H1 (cell line): ENCODE measurements around the gene TMEM51. TPM values are rescaled to one million over a fixed set of nuclear protein-coding genes. Genes with fewer than 3 reads are reported as not detected.

Source experiments
- CTCF ChIA-PET: fragments of 300-600 bp; sonication (Branson Sonifier 250); formaldehyde crosslinking; loops from one replicate; lab custom pipeline; 2021; ENCODE audit not compliant: partially characterized antibody; lab: Charles Lee
- POLR2A ChIA-PET: fragments of 300-600 bp; sonication (Branson Sonifier 250); formaldehyde crosslinking; loops from one replicate; lab custom pipeline; 2021; ENCODE audit warnings: inconsistent platforms; ENCODE audit not compliant: partially characterized antibody; lab: Charles Lee
- DNase-seq, 2 experiments: peaks; one replicate each; pipeline versions ENCODE4 v3.0.0 to v3.0.0-alpha.2; 2010 to 2022; ENCODE audit warnings: low spot score in 2 of 2, low read depth in 1 of 2, mixed read lengths in 1 of 2
- FAIRE-seq: peaks from 2 replicates; lab custom pipeline; 2011; peaks lifted over from hg19 to GRCh38; lab: Jason Lieb, UNC
- H2AFZ ChIP-seq: 2 replicates; pipeline ENCODE4 v1.8.1; 2012; ENCODE audit warnings: low read length, inconsistent platforms
- H2AK5ac ChIP-seq: 2 replicates; pipeline ENCODE4 v1.6.1; 2013; ENCODE audit warnings: low read depth, low read length
- H2BK120ac ChIP-seq: replicated peaks from 2 replicates; pipeline ENCODE3; 2013; ENCODE audit warnings: low read depth, low read length, inconsistent platforms
- H2BK12ac ChIP-seq: 2 replicates; pipeline ENCODE4 v1.6.1; 2013; ENCODE audit warnings: low read depth, low read length
- H2BK15ac ChIP-seq: 2 replicates; pipeline ENCODE4 v1.6.1; 2013; ENCODE audit warnings: low read length
- H2BK20ac ChIP-seq: 2 replicates; pipeline ENCODE4 v1.6.1; 2013; ENCODE audit warnings: low read length
- H2BK5ac ChIP-seq: 2 replicates; pipeline ENCODE4 v1.6.1; 2013; ENCODE audit warnings: low read depth, low read length
- H3K14ac ChIP-seq: 2 replicates; pipeline ENCODE4 v1.6.1; 2013; ENCODE audit warnings: inconsistent platforms; ENCODE audit not compliant: insufficient read length
- H3K18ac ChIP-seq: 2 replicates; pipeline ENCODE4 v1.6.1; 2013; ENCODE audit warnings: low read length; ENCODE audit errors: extremely low read depth
- H3K23ac ChIP-seq: 2 replicates; pipeline ENCODE4 v1.6.1; 2013; ENCODE audit warnings: inconsistent platforms; ENCODE audit not compliant: insufficient read length
- H3K23me2 ChIP-seq: 2 replicates; pipeline ENCODE4 v1.6.1; 2013; ENCODE audit warnings: low read depth, low read length
- H3K27ac ChIP-seq: 2 replicates; pipeline ENCODE4 v1.6.1; 2011; ENCODE audit warnings: low read depth, low read length, inconsistent platforms
- H3K27me3 ChIP-seq, 4 experiments: replicated peaks in 1 of 4; 1 replicate in 1 of 4; 2 replicates in 3 of 4; pipeline versions ENCODE4 v1.6.1 to v1.8.1; 2011 to 2013; ENCODE audit warnings: low read length in 3 of 4, mild to moderate bottlenecking in 3 of 4, inconsistent platforms in 2 of 4, mixed read lengths in 2 of 4, moderate library complexity in 1 of 4; ENCODE audit not compliant: control insufficient read depth in 3 of 4, insufficient read depth in 3 of 4; ENCODE audit errors: extremely low read depth in 1 of 4
- H3K36me3 ChIP-seq, 4 experiments: 2 replicates each; pipeline versions ENCODE4 v1.6.1 to v1.8.1; 2011 to 2013; ENCODE audit warnings: mild to moderate bottlenecking in 4 of 4, low read length in 3 of 4, moderate library complexity in 2 of 4, control low read depth in 1 of 4, inconsistent platforms in 1 of 4; ENCODE audit not compliant: insufficient read depth in 4 of 4, control insufficient read depth in 2 of 4
- H3K4ac ChIP-seq: replicated peaks from 2 replicates; pipeline ENCODE3; 2013; ENCODE audit warnings: low read length, low read depth, mixed read lengths, inconsistent platforms; ENCODE audit not compliant: insufficient read length
- H3K4me1 ChIP-seq, 4 experiments: replicated peaks in 1 of 4; 1 replicate in 1 of 4; 2 replicates in 3 of 4; pipeline versions ENCODE4 v1.6.1 to v1.8.1; 2011 to 2013; ENCODE audit warnings: low read length in 3 of 4, inconsistent platforms in 2 of 4, mixed read lengths in 1 of 4; ENCODE audit not compliant: insufficient read depth in 4 of 4, control insufficient read depth in 3 of 4
- H3K4me2 ChIP-seq, 2 experiments: 2 replicates each; pipeline versions ENCODE4 v1.6.1 to v1.8.1; 2011 to 2013; ENCODE audit warnings: low read depth in 2 of 2, low read length in 2 of 2, control low read depth in 1 of 2, inconsistent platforms in 1 of 2, mild to moderate bottlenecking in 1 of 2; ENCODE audit not compliant: insufficient read depth in 1 of 2
- H3K4me3 ChIP-seq, 4 experiments: fragments of 200-600, 300-600 bp in 1 of 4; sonication (generic), shearing (Covaris generic), sonication (Bioruptor Twin) in 1 of 4; 2 replicates each; pipeline versions ENCODE4 v1.5.1 to v1.8.1; 2011 to 2016; ENCODE audit warnings: low read length in 4 of 4, low read depth in 3 of 4, control low read depth in 2 of 4, inconsistent platforms in 2 of 4, mild to moderate bottlenecking in 2 of 4, mixed read lengths in 1 of 4, moderate library complexity in 1 of 4; ENCODE audit not compliant: insufficient read depth in 2 of 4; ENCODE audit errors: extremely low read depth in 1 of 4
- H3K56ac ChIP-seq: replicated peaks from 2 replicates; pipeline ENCODE3; 2013; ENCODE audit warnings: low read depth, mild to moderate bottlenecking, mixed read lengths, low read length, inconsistent platforms; ENCODE audit not compliant: insufficient read length
- H3K79me1 ChIP-seq: 2 replicates; pipeline ENCODE4 v1.6.1; 2013; ENCODE audit warnings: low read depth, low read length, control low read depth
- H3K79me2 ChIP-seq, 2 experiments: 2 replicates each; pipeline versions ENCODE4 v1.6.1 to v1.8.1; 2012 to 2013; ENCODE audit warnings: low read length in 2 of 2, mild to moderate bottlenecking in 2 of 2, inconsistent platforms in 1 of 2; ENCODE audit not compliant: insufficient read depth in 2 of 2, control insufficient read depth in 1 of 2
- H3K9ac ChIP-seq, 4 experiments: replicated peaks in 1 of 4; 1 replicate in 1 of 4; 2 replicates in 3 of 4; pipeline versions ENCODE4 v1.6.1 to v1.8.1; 2011 to 2013; ENCODE audit warnings: low read depth in 3 of 4, low read length in 3 of 4, control low read depth in 2 of 4, mild to moderate bottlenecking in 2 of 4, moderate library complexity in 2 of 4, inconsistent platforms in 1 of 4; ENCODE audit errors: extremely low read depth in 1 of 4
- H3K9me3 ChIP-seq, 2 experiments: 2 replicates each; pipeline versions ENCODE4 v1.6.1 to v1.8.1; 2012 to 2013; ENCODE audit warnings: mild to moderate bottlenecking in 2 of 2, moderate library complexity in 2 of 2, control low read depth in 1 of 2, inconsistent platforms in 1 of 2, low read depth in 1 of 2, low read length in 1 of 2, mixed read lengths in 1 of 2; ENCODE audit not compliant: insufficient read depth in 2 of 2
- H4K20me1 ChIP-seq, 2 experiments: replicated peaks in 1 of 2; 2 replicates each; pipeline versions ENCODE3 to v1.8.1; 2011 to 2013; ENCODE audit warnings: inconsistent platforms in 2 of 2, low read length in 2 of 2, mild to moderate bottlenecking in 1 of 2; ENCODE audit not compliant: insufficient read depth in 2 of 2, control insufficient read depth in 1 of 2
- H4K5ac ChIP-seq: 2 replicates; pipeline ENCODE4 v1.6.1; 2013; ENCODE audit warnings: low read length, low read depth, mixed read lengths, inconsistent platforms; ENCODE audit not compliant: insufficient read length
- H4K8ac ChIP-seq: 2 replicates; pipeline ENCODE4 v1.8.0; 2013; ENCODE audit warnings: mild to moderate bottlenecking, moderate library complexity, low read length, inconsistent platforms; ENCODE audit not compliant: insufficient read depth; ENCODE audit errors: extremely low read depth
- H4K91ac ChIP-seq: replicated peaks from 2 replicates; pipeline ENCODE3; 2013; ENCODE audit warnings: low read length, mixed read lengths, inconsistent platforms; ENCODE audit not compliant: insufficient read length
- BCL11A ChIP-seq, 2 experiments: IDR thresholded peaks; one replicate each; pipeline ENCODE4 v1.6.1; 2011; ENCODE audit warnings: low read depth in 2 of 2, low read length in 2 of 2, mild to moderate bottlenecking in 2 of 2
- CEBPB ChIP-seq: IDR thresholded peaks from 2 replicates; pipeline ENCODE4 v1.6.1; 2012; ENCODE audit warnings: low read depth, low read length
- CHD1 ChIP-seq: IDR thresholded peaks from 2 replicates; pipeline ENCODE4 v1.6.1; 2012; ENCODE audit warnings: low read depth, low read length, improper control_type of control experiment
- RNF2 ChIP-seq: fragments of 200-900, 300-1000 bp; sonication (generic); IDR thresholded peaks from 2 replicates; pipeline ENCODE4 v1.7.1; 2016; ENCODE audit warnings: borderline replicate concordance, low read depth, mild to moderate bottlenecking, antibody characterized with exemption, low read length; ENCODE audit not compliant: poor library complexity, severe bottlenecking; ENCODE audit errors: missing control alignments
- RXRA ChIP-seq: IDR thresholded peaks from 2 replicates; pipeline ENCODE4 v1.6.1; 2011; ENCODE audit warnings: low read depth, mild to moderate bottlenecking, low read length, moderate library complexity; ENCODE audit not compliant: insufficient read depth
- SIN3A ChIP-seq, 2 experiments: IDR thresholded peaks in 1 of 2; conservative IDR thresholded peaks in 1 of 2; 2 replicates each; pipeline ENCODE4 v1.6.1; 2011 to 2012; ENCODE audit warnings: low read length in 2 of 2, improper control_type of control experiment in 1 of 2, low read depth in 1 of 2, mild to moderate bottlenecking in 1 of 2
- TAF7 ChIP-seq: optimal IDR thresholded peaks from 2 replicates; pipeline ENCODE3; 2011; ENCODE audit warnings: low read depth, mild to moderate bottlenecking, inconsistent platforms, low read length, moderate library complexity, borderline replicate concordance
- USF2 ChIP-seq: IDR thresholded peaks from 2 replicates; pipeline ENCODE4 v1.6.1; 2011; ENCODE audit warnings: low read length, improper control_type of control experiment
- WGBS, 2 experiments: shearing (Covaris generic) in 1 of 2; methylation state at CpG; one replicate each; pipeline versions ENCODE4 v1.1.6 to v1.1.7; 2013 to 2015; ENCODE audit warnings: low lambda C conversion rate in 2 of 2, mixed read lengths in 2 of 2, inconsistent platforms in 1 of 2, low coverage in 1 of 2, missing lambda C conversion rate in 1 of 2; ENCODE audit not compliant: insufficient replicate concordance in 2 of 2, insufficient coverage in 1 of 2, insufficient read length in 1 of 2; ENCODE audit errors: extremely low coverage in 1 of 2, missing lambda C conversion rate in 1 of 2; 5-methylcytosine and 5-hydroxymethylcytosine counted together
- polyA plus RNA-seq, 7 experiments: library from polyadenylated mRNA; depleted of rRNA in 3 of 7; stranded (reverse) in 5 of 7; unstranded in 2 of 7; fragments of >200 nt in 5 of 7; fragments of 200-250 nt in 2 of 7; gene quantifications; 1 replicate in 5 of 7; 2 replicates in 1 of 7; 4 replicates in 1 of 7; pipeline versions ENCODE4 v1.2.1 to v1.2.3, GENCODE V29; 2011 to 2013; ENCODE audit warnings: missing spikeins in 2 of 7, mixed read lengths in 2 of 7
- total RNA-seq: library from RNA; stranded (reverse); fragmentation: NEBNext Ultra II Directional; extraction: Animal tissue kit (Norgen Biotek cat#: 25700); gene quantifications from 2 replicates; pipeline ENCODE4 v1.2.1, GENCODE V29; 2021

Gene TMEM51
- total and polyA plus RNA-seq, 2 of the 8 experiments (the other 6 are each of a cell fraction or from before 2014, with no cell fraction given), result 9.9 to 10.7 TPM

- H4K91ac ChIP-seq, result no peak overlapping the region
- H4K5ac ChIP-seq, result no peak overlapping the region
- TF ChIP-seq SIN3A (conservative IDR thresholded peaks at IDR 0.05 in 1 of 2, IDR thresholded peaks at IDR 0.05 in 1 of 2; ENCODE audit: low read depth in 1 of 2, low read length in 2 of 2) (no peak), RXRA (no peak), CHD1 (no peak), USF2 (no peak), RNF2 (no peak), BCL11A (IDR thresholded peaks at IDR 0.05; ENCODE audit: low read depth in 2 of 2, low read length in 2 of 2) (no peak), CEBPB (no peak), TAF7 (no peak)
Observed at GRCh38 chr1:15148475-15148874, 5.1 kb upstream of the TMEM51 start.

More at GRCh38 chr1:15148475-15148874, 5.1 kb upstream of the TMEM51 start:
- H3K79me2 ChIP-seq, result no peaks in the 10 kb centered on the region
- no peak overlapping the region for H2BK15ac ChIP-seq
- H3K9ac ChIP-seq, result no peak overlapping the region
- no peak overlapping the region for H3K27ac ChIP-seq
- no peak overlapping the region for H2BK5ac ChIP-seq
- no peaks in the 10 kb centered on the region for H3K36me3 ChIP-seq
- H3K4ac ChIP-seq, result no peak overlapping the region
- no peaks in the 10 kb centered on the region for H3K9me3 ChIP-seq
- POLR2A ChIA-PET, result no interaction called here
- no peak overlapping the region for H3K18ac ChIP-seq
- H3K56ac ChIP-seq, result no peak overlapping the region
- H2AK5ac ChIP-seq, result no peak overlapping the region
- no peaks in the 10 kb centered on the region for H4K20me1 ChIP-seq
- H2BK12ac ChIP-seq, result no peak overlapping the region
- H4K8ac ChIP-seq, result no peak overlapping the region
- H3K4me3 ChIP-seq, result no peak overlapping the region
- FAIRE-seq, result no peak
- H3K4me2 ChIP-seq, result no peak overlapping the region
- H3K23ac ChIP-seq, result no peak overlapping the region
- peaks cover 8% of the 10 kb centered on the region; the same call in 1 of the 2 replicates for H3K23me2 ChIP-seq
- CTCF ChIA-PET, result interaction anchor here (0.6 to 2.4 kb wide), 4 partner anchors 20 to 305 kb away, joined by 3 to 11 read pairs (median 4); no protein-coding TSS in a partner anchor
- no peak overlapping the region for H2BK120ac ChIP-seq
- no peak overlapping the region for H2AFZ ChIP-seq
- DNase-seq, result no peak
- no peak overlapping the region for H2BK20ac ChIP-seq
- H3K79me1 ChIP-seq, result no peaks in the 10 kb centered on the region; the same call in 1 of the 2 replicates
- WGBS, 2 experiments, result 92% methylated on average over 9 of the region's 9 CpGs; no CpG with 5 or more reads in 1 of the 2 experiments
- peaks cover 0 to 17% (median 9%) of the 10 kb centered on the region in 4 experiments; a peak in 6 of 7 replicates for H3K27me3 ChIP-seq
- H3K14ac ChIP-seq, result no peak overlapping the region
- H3K4me1 ChIP-seq, result peaks cover 0 to 3% (median under 1%) of the 10 kb centered on the region in 4 experiments; a peak in 2 of 7 replicates
